Measurements from ENCODE around the gene ELFN1. TPM values are rescaled to one million over a fixed set of nuclear protein-coding genes. Genes with fewer than 3 reads are reported as not detected.

Gene ELFN1
- total and polyA plus RNA-seq, 2 donors (not counting 3 experiments of a cell fraction or from before 2014, with no cell fraction given), result 0.37 to 1.0 TPM

DNA sequence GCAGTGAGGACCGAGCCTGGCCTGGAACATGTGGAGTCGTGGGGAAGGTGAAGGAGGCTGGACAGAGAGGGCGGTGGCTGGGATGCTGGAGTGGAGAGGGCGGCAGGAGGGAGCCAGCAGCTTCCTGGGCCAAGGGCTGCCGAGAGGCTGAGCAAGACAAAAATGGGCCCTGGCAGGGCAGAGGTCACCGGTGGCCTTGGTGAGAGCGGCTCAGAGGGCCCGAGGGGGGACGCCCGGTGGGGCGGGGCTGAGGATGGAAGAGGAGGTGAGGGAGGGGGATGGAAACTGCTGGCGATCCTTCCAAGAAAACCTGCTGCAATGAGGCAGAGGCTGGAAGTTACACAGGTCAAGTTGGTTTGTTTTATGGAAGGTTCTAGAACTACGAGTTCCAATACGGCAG lies 69.5 kb downstream of the ELFN1 start:
- Histone ChIP-seq H3K27me3 (ENCODE audit: control insufficient read depth in 2 of 2, insufficient read depth in 2 of 2, low read length in 2 of 2) (no peaks in the 10 kb centered on the region), H2AFZ (ENCODE audit: low read depth, low read length) (no peak overlapping the region), H4K20me1 (replicated peaks; ENCODE audit: control insufficient read depth, extremely low read depth, insufficient read depth, low read length) (no peaks in the 10 kb centered on the region), H3K36me3 (ENCODE audit: control insufficient read depth in 2 of 2, extremely low read depth in 1 of 2, insufficient read depth in 2 of 2, low read length in 2 of 2) (no peaks in the 10 kb centered on the region), H3K4me3 (replicated peaks in 1 of 3; ENCODE audit: insufficient read depth in 1 of 3, low read depth in 1 of 3, low read length in 3 of 3) (no peak overlapping the region), H3K27ac (ENCODE audit: insufficient read depth, low read depth, low read length) (no peak overlapping the region), H3K9me1 (replicated peaks; ENCODE audit: control insufficient read depth, extremely low read depth, insufficient read depth, low read length) (no peaks in the 10 kb centered on the region), H3K79me2 (ENCODE audit: control insufficient read depth, insufficient read depth, low read length) (no peaks in the 10 kb centered on the region), H3K9ac (replicated peaks; ENCODE audit: extremely low read depth, insufficient read depth, low read length) (no peak overlapping the region), H3K4me1 (ENCODE audit: control insufficient read depth, extremely low read depth, insufficient read depth, low read length) (peaks cover 15% of the 10 kb centered on the region), H3K9me3 (replicated peaks; ENCODE audit: control insufficient read depth, insufficient read depth, low read length) (no peaks in the 10 kb centered on the region), H3K4me2 (ENCODE audit: insufficient read depth, low read length) (no peak overlapping the region)
- TF ChIP-seq EZH2 (IDR thresholded peaks at IDR 0.05; ENCODE audit: borderline replicate concordance, low read depth, low read length, severe bottlenecking) (no peak), FOS (IDR thresholded peaks at IDR 0.05; ENCODE audit: borderline replicate concordance, insufficient read depth, low read length) (no peak), POLR2AphosphoS5 (IDR thresholded peaks at IDR 0.05; ENCODE audit: insufficient read depth, low read depth, low read length) (no peak), JUN (IDR thresholded peaks at IDR 0.05; ENCODE audit: borderline replicate concordance, insufficient read depth, insufficient read length, low read depth) (no peak), MYC (IDR thresholded peaks at IDR 0.05; ENCODE audit: low read depth, low read length) (no peak), GATA2 (IDR thresholded peaks at IDR 0.05; ENCODE audit: insufficient read depth, insufficient read length, low read depth, low read length) (no peak), POLR2A (IDR thresholded peaks at IDR 0.05; ENCODE audit: low read depth, low read length) (no peak), CTCF (IDR thresholded peaks at IDR 0.05; ENCODE audit: extremely low read depth in 1 of 2, insufficient read depth in 1 of 2, low read depth in 1 of 2, low read length in 2 of 2) (no peak)
- TF ChIP-seq, protein P1, sequence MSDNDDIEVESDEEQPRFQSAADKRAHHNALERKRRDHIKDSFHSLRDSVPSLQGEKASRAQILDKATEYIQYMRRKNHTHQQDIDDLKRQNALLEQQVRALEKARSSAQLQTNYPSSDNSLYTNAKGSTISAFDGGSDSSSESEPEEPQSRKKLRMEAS (IDR thresholded peaks at IDR 0.05; ENCODE audit: insufficient read depth, insufficient read length), result no peak
- BruUV-seq (replicated peaks), result no TSS peak
- FAIRE-seq, result no peak
- no peak for DNase-seq (ENCODE audit: low read depth, low spot score)
- POLR2A ChIA-PET, result no interaction called here
- CTCF ChIA-PET, result no interaction called here
- dilution Hi-C loops (cut with MboI; ENCODE audit: extremely low pct_ligation_motif_present, low sequenced_read_pairs), result no loop called here
- intact Hi-C loops (cut with micrococcal nuclease), result no loop called here

Measured in endothelial cell of umbilical vein (primary cell).